NCI-H187 treated with DMSO at 0.1 percent for 48 hours (cell line): Measurements from ENCODE around the gene RGMB.

Experiments
- DNase-seq: peaks from one replicate; lab custom pipeline; 2025; lab: John Stamatoyannopoulos, UW

The RGMB gene

GRCh38 chr5:98827588-98828284, 54.3 kb downstream of the RGMB start:
- DNase-seq, result no peak

GRCh38 chr5:98836175-98836574, 62.7 kb downstream of the RGMB start:
- DNase-seq, result no peak

GRCh38 chr5:98839469-98840383, 66.3 kb downstream of the RGMB start:
- no peak for DNase-seq

- DNase-seq, result no peak
These were observed 67.5 kb downstream of the RGMB start for GRCh38 chr5:98840946-98841345.

- DNase-seq, result no peak
These were observed 70.0 kb downstream of the RGMB start for GRCh38 chr5:98843481-98843880.

GRCh38 chr5:98844865-98845264, 71.4 kb downstream of the RGMB start:
- no peak for DNase-seq

GRCh38 chr5:98845878-98846277, 72.4 kb downstream of the RGMB start:
- DNase-seq, result no peak
